ENCODE data around the gene AUTS2.

The AUTS2 gene

DNA sequence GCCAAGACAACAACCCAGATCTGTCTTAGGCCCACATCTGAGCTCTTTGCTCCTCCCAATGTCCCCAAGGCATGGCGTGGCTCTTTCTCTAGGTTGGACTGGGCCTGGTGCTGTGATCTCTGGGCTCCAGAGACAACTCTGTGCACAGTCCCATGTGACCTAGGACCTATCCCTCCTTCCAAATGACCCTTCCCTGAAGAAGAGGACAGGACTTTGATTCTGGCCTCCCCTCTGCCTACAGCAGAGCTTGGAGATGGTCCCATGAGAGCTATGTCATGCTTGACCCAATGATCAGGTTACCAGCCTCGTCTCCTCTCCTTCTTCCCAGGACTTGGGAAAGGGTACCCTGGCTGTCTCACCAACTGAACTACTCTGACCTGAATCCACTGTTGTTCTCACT lies 1237.4 kb downstream of the AUTS2 start:
- no peak for TF ChIP-seq CTCF (IDR thresholded peaks at IDR 0.05)
- Histone ChIP-seq H3K36me3 (no peaks in the 10 kb centered on the region), H3K9me3 (no peaks in the 10 kb centered on the region), H3K4me3 (ENCODE audit: low read depth in 1 of 2, low read length in 1 of 2) (no peak overlapping the region), H3K27ac (no peak overlapping the region), H3K4me1 (ENCODE audit: control insufficient read depth in 1 of 2, insufficient read depth in 1 of 2, low read depth in 1 of 2, low read length in 1 of 2) (no peaks in the 10 kb centered on the region), H3K27me3 (peaks cover 4% of the 10 kb centered on the region)

DNA sequence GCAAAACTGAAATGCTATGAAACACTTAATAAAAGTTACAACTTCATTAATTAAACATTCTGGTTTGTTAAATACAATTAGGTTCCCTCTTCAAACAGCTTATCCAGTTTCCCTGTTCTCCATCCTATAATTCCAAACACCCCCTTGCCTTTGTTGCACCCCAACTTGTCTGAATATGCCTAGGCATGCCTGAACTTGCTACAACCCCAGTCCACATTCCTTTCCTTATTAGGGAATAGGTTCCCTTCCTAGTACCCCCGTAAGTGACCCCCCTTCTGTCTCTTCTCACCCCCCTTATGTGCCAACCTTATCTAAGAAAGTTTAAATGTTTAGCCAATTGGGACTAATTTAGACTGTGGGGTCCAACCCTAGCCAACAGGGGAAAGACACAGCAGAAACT lies 1238.0 kb downstream of the AUTS2 start:
- Histone ChIP-seq H3K36me3 (no peaks in the 10 kb centered on the region), H3K27ac (no peak overlapping the region), H3K9me3 (no peaks in the 10 kb centered on the region), H3K4me1 (ENCODE audit: control insufficient read depth in 1 of 2, insufficient read depth in 1 of 2, low read depth in 1 of 2, low read length in 1 of 2) (no peaks in the 10 kb centered on the region), H3K27me3 (no peaks in the 10 kb centered on the region), H3K4me3 (ENCODE audit: low read depth in 1 of 2, low read length in 1 of 2) (no peak overlapping the region)
- no peak for TF ChIP-seq CTCF (IDR thresholded peaks at IDR 0.05)

DNA sequence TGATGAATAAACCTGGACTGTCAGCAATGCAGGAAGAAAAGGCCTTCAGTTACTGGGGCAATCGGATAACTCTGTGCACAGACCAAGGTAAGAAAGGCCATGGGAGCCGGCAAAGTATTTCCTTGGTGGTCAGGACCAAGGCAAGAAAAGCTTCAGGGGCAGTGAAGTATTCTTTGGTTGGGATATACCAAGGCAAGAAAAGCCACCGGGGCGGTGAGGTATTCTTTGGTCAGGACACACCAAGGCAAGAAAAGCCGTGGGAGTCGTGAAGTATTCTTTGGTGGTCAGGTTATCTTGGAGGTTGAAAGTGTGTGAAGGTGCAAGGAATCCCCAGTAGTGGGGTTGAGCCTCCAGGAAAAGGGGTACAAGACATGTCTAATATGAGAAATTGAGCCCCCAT lies 1238.7 kb downstream of the AUTS2 start:
- H3K36me3 ChIP-seq = no peaks in the 10 kb centered on the region
- no peak overlapping the region for H3K27ac ChIP-seq
- no peaks in the 10 kb centered on the region for H3K27me3 ChIP-seq
- no peak for TF ChIP-seq CTCF (IDR thresholded peaks at IDR 0.05)
- no peaks in the 10 kb centered on the region for H3K4me1 ChIP-seq (ENCODE audit: control insufficient read depth in 1 of 2, insufficient read depth in 1 of 2, low read depth in 1 of 2, low read length in 1 of 2)
- no peaks in the 10 kb centered on the region for H3K9me3 ChIP-seq
- H3K4me3 ChIP-seq (ENCODE audit: low read depth in 1 of 2, low read length in 1 of 2) = no peak overlapping the region

GRCh38 chr7:70837589-70837988 lies 1239.3 kb downstream of the AUTS2 start:
- Histone ChIP-seq H3K27me3 (no peaks in the 10 kb centered on the region), H3K4me3 (ENCODE audit: low read depth in 1 of 2, low read length in 1 of 2) (no peak overlapping the region), H3K9me3 (no peaks in the 10 kb centered on the region), H3K4me1 (ENCODE audit: control insufficient read depth in 1 of 2, insufficient read depth in 1 of 2, low read depth in 1 of 2, low read length in 1 of 2) (no peaks in the 10 kb centered on the region), H3K36me3 (no peaks in the 10 kb centered on the region), H3K27ac (no peak overlapping the region)
- no peak for TF ChIP-seq CTCF (IDR thresholded peaks at IDR 0.05)

- no peak overlapping the region for H3K27ac ChIP-seq
- no peaks in the 10 kb centered on the region for H3K27me3 ChIP-seq
- no peaks in the 10 kb centered on the region for H3K4me1 ChIP-seq (ENCODE audit: control insufficient read depth in 1 of 2, insufficient read depth in 1 of 2, low read depth in 1 of 2, low read length in 1 of 2)
- no peak overlapping the region for H3K4me3 ChIP-seq (ENCODE audit: low read depth in 1 of 2, low read length in 1 of 2)
- no peaks in the 10 kb centered on the region for H3K36me3 ChIP-seq
- H3K9me3 ChIP-seq = no peaks in the 10 kb centered on the region
- TF ChIP-seq CTCF (IDR thresholded peaks at IDR 0.05) = no peak
These were observed 1240.1 kb downstream of the AUTS2 start for GRCh38 chr7:70838292-70838907.

All from neutrophil (primary cell).